Suppressor macrophage treated with lipopolysaccharide for 1 hour (primary cell): ENCODE data around the gene PCK1.

Experiments
- DNase-seq, 3 donors: peaks; one replicate each; pipeline ENCODE4 v3.0.0-alpha.2; 2020 to 2022

Gene PCK1

GRCh38 chr20:57608516-57608915, 47.6 kb downstream of the PCK1 start:
- DNase-seq: no peak

GRCh38 chr20:57609086-57609841, 48.4 kb downstream of the PCK1 start:
- DNase-seq: no peak

GRCh38 chr20:57609842-57610167, 48.9 kb downstream of the PCK1 start:
- no peak for DNase-seq

- no peak for DNase-seq
Measured at GRCh38 chr20:57610261-57610952, 49.5 kb downstream of the PCK1 start.

- no peak for DNase-seq
Measured at GRCh38 chr20:57611586-57612311, 50.8 kb downstream of the PCK1 start.

- DNase-seq: no peak
Measured at GRCh38 chr20:57612436-57612835, 51.5 kb downstream of the PCK1 start.

- no peak for DNase-seq
Measured at GRCh38 chr20:57612916-57613315, 52.0 kb downstream of the PCK1 start.

GRCh38 chr20:57613481-57613921, 52.6 kb downstream of the PCK1 start:
- no peak for DNase-seq

- DNase-seq: no peak
Measured at GRCh38 chr20:57614490-57615444, 53.9 kb downstream of the PCK1 start.

GRCh38 chr20:57615445-57615811, 54.5 kb downstream of the PCK1 start:
- no peak for DNase-seq

- no peak for DNase-seq
Measured at GRCh38 chr20:57616143-57616951, 55.4 kb downstream of the PCK1 start.

GRCh38 chr20:57617079-57617795, 56.3 kb downstream of the PCK1 start:
- DNase-seq: no peak
